Panc1 (cell line): ENCODE measurements around the gene SPECC1L.
"Not testable (repeated sequence)": the region's sequence is repeated elsewhere in the genome, so short reads cannot be mapped to it uniquely, and the experiment has no call there.

Experiments
- CTCF ChIP-seq: fragments of 450-650 bp; IDR thresholded peaks from 2 replicates; pipeline ENCODE4 v1.5.1; 2017; ENCODE audit warnings: mild to moderate bottlenecking
- POLR2AphosphoS5 ChIP-seq: IDR thresholded peaks from 2 replicates; pipeline ENCODE4 v1.6.1; 2012; ENCODE audit warnings: mild to moderate bottlenecking, low read depth, low read length, moderate library complexity

- not testable (repeated sequence) for TF ChIP-seq POLR2AphosphoS5, CTCF
Observed at GRCh38 chr22:24253126-24253525, 17.5 kb upstream of the SPECC1L start.
